Measurements from ENCODE around the gene ELMO1. TPM values are rescaled to one million over a fixed set of nuclear protein-coding genes. Genes with fewer than 3 reads are reported as not detected.

ELMO1 gene
- total and polyA plus RNA-seq, 2 experiments from 2014 or later = 6.5 to 24.9 TPM

GRCh38 chr7:37395618-37396259, 52.9 kb downstream of the ELMO1 start:
- ATAC-seq = no peak
- Histone ChIP-seq H3K27ac (ENCODE audit: low read depth) (no peak overlapping the region), H3K27me3 (ENCODE audit: insufficient read depth) (no peaks in the 10 kb centered on the region), H4K20me1 (replicated peaks; ENCODE audit: insufficient read depth) (no peaks in the 10 kb centered on the region), H3K4me3 (no peak overlapping the region), H3F3A (replicated peaks; ENCODE audit: low read depth) (no peaks in the 10 kb centered on the region), H3K4me2 (no peak overlapping the region), H2AFZ (no peak overlapping the region), H3K9me2 (ENCODE audit: insufficient read depth) (peaks cover 3% of the 10 kb centered on the region; the same call in 1 of the 2 replicates), H3K36me3 (ENCODE audit: insufficient read depth) (no peaks in the 10 kb centered on the region), H3K79me2 (replicated peaks; ENCODE audit: insufficient read depth) (no peaks in the 10 kb centered on the region), H3K4me1 (ENCODE audit: insufficient read depth) (peaks cover under 1% of the 10 kb centered on the region; the same call in 1 of the 2 replicates)
- H3K27ac Mint-ChIP-seq = no peak overlapping the region
- no peak overlapping the region for H3K4me3 Mint-ChIP-seq
- TF ChIP-seq CTCF (conservative IDR thresholded peaks at IDR 0.05; ENCODE audit: low read depth in 2 of 2) = no peak
- TF ChIP-seq EZH2 (IDR thresholded peaks at IDR 0.05; ENCODE audit: low read depth, unreplicated experiment) = no peak
- TF ChIP-seq ZNF462 (CRISPR knock-in tag; IDR thresholded peaks at IDR 0.05) = no peak
- no peak for TF ChIP-seq ZNF331 (CRISPR knock-in tag; IDR thresholded peaks at IDR 0.05; ENCODE audit: low read depth)
- no peak for TF ChIP-seq POLR2AphosphoS5 (IDR thresholded peaks at IDR 0.05; ENCODE audit: low read depth)
- no peak for TF ChIP-seq EZH2phosphoT487 (IDR thresholded peaks at IDR 0.05; ENCODE audit: unreplicated experiment)
- no peaks in the 10 kb centered on the region for H3K36me3 Mint-ChIP-seq (ENCODE audit: low read depth)
- no peaks in the 10 kb centered on the region for H3K9me3 Mint-ChIP-seq
- peaks cover 41% of the 10 kb centered on the region for H3K4me1 Mint-ChIP-seq
- no peak for DNase-seq (ENCODE audit: low spot score)
- H3K27me3 Mint-ChIP-seq (ENCODE audit: insufficient read depth, low read depth, poor library complexity) = peaks cover 2% of the 10 kb centered on the region

Data from GM23338 (cell line).